Right lobe of liver (tissue), 6 donors: ENCODE measurements around the gene SAMD7. TPM values are rescaled to one million over a fixed set of nuclear protein-coding genes. Genes with fewer than 3 reads are reported as not detected.

Source experiments
- ATAC-seq, 4 donors: fragments of 200-7000 bp; cut with Tn5 transposase; one replicate each; pipeline ENCODE4 v1.9.1; 2020; ENCODE audit warnings: mild to moderate bottlenecking in 4 of 4, moderate library complexity in 4 of 4
- DNase-seq, 3 donors: peaks; one replicate each; pipeline ENCODE4 v3.0.0-alpha.2; 2020
- H3K27ac ChIP-seq, 3 donors: fragments of 200-600 bp; one replicate each; pipeline ENCODE4 v1.8.0; 2022
- H3K27me3 ChIP-seq, 2 donors: fragments of 200-600 bp; one replicate each; pipeline ENCODE4 v1.8.0; 2022
- H3K36me3 ChIP-seq, 4 donors: fragments of 200-600 bp; sonication (generic) in 1 of 4; one replicate each; pipeline versions ENCODE4 v1.5.1 to v1.8.0; 2017 to 2022; ENCODE audit warnings: control low read depth in 1 of 4
- H3K4me1 ChIP-seq, 4 donors: fragments of 200-600 bp; sonication (generic) in 1 of 4; one replicate each; pipeline versions ENCODE4 v1.5.1 to v1.8.0; 2017 to 2022; ENCODE audit warnings: control low read depth in 1 of 4
- H3K4me3 ChIP-seq, 3 donors: fragments of 200-600 bp; one replicate each; pipeline ENCODE4 v1.8.0; 2022
- H3K9me3 ChIP-seq, 4 donors: fragments of 200-600 bp; sonication (generic) in 1 of 4; one replicate each; pipeline versions ENCODE4 v1.5.1 to v1.8.0; 2017 to 2022; ENCODE audit warnings: control low read depth in 1 of 4
- CTCF ChIP-seq, 4 donors: fragments of 200-600 bp in 3 of 4; fragments of 450-650 bp in 1 of 4; IDR thresholded peaks; one replicate each; pipeline versions ENCODE4 v1.5.1 to v1.8.0; 2016 to 2022; ENCODE audit warnings: antibody characterized with exemption in 4 of 4, mild to moderate bottlenecking in 2 of 4
- POLR2A ChIP-seq: fragments of 450-650 bp; IDR thresholded peaks from one replicate; pipeline ENCODE4 v1.6.1; 2017; ENCODE audit warnings: antibody characterized with exemption, mild to moderate bottlenecking
- WGBS: methylation state at CpG from one replicate; pipeline ENCODE4 v1.1.6; 2018; ENCODE audit warnings: low coverage, low lambda C conversion rate; ENCODE audit not compliant: insufficient coverage; ENCODE audit errors: missing lambda C conversion rate; 5-methylcytosine and 5-hydroxymethylcytosine counted together
- intact Hi-C, 2 donors: fragments of 100-400 bp; cut with DNase I; formaldehyde crosslinking; loops; one replicate each; pipeline versions ENCODE4 v1.11.2 to v1.14.1; 2022
- long read RNA-seq: library from polyadenylated mRNA; unstranded; transcript quantifications from one replicate; pipeline ENCODE4 v2.0.0, GENCODE V29; 2019
- total RNA-seq, 6 experiments: library from RNA; depleted of rRNA in 2 of 6; stranded (reverse); fragments of >200 nt in 2 of 6; fragmentation: NEBNext Ultra II Directional in 3 of 6; extraction: Animal tissue kit (Norgen Biotek cat#: 25700) in 3 of 6; gene quantifications; one replicate each; pipeline versions ENCODE4 v1.1.0 to v1.2.4, GENCODE V29; 2016 to 2023
- donor health status: DM: no; HTN: yes; CAD: no.
- donor health status: DM: no; HTN: no; CAD: no.
- donor health status: DM: no; HTN: no; CAD: no.
- donor health status: DM: no; HTN: yes; CAD: no.
- donor health status: DM: no; HTN: yes; CAD: no.

The SAMD7 gene
- not detected for total RNA-seq
- long read RNA-seq, result 0 reads

- WGBS, result 94% methylated on average over 1 of the region's 1 CpG
- intact Hi-C loops, result no loop called here
- TF ChIP-seq POLR2A, result no peak
- TF ChIP-seq CTCF (IDR thresholded peaks at IDR 0.05), result no peak
- H3K4me3 ChIP-seq, result no peak within 1 kb of the TSS
- no peaks in the 10 kb centered on the region for H3K4me1 ChIP-seq
- H3K27ac ChIP-seq, result no peak within 1 kb of the TSS
- DNase-seq (no peak), ATAC-seq (no peak)
- no peaks in the 10 kb centered on the region for H3K9me3 ChIP-seq
- no peaks in the 10 kb centered on the region for H3K36me3 ChIP-seq
- H3K27me3 ChIP-seq, result no peaks in the 10 kb centered on the region
These were observed at the start of gene SAMD7 for GRCh38 chr3:169911272-169911671. SAMD7 (plus strand) TSS chr3:169911572; CDS start chr3:169919499, 7,927 bp downstream.

- DNase-seq (no peak), ATAC-seq (no peak)
- whole genome bisulfite sequencing, result 90% methylated on average over 4 of the region's 5 CpGs
- H3K4me3 ChIP-seq, result no peak overlapping the region
- intact Hi-C loops, result no loop called here
- H3K4me1 ChIP-seq, result no peaks in the 10 kb centered on the region
- TF ChIP-seq CTCF (IDR thresholded peaks at IDR 0.05) (no peak), POLR2A (no peak)
- H3K27ac ChIP-seq, result no peak overlapping the region
- no peaks in the 10 kb centered on the region for H3K27me3 ChIP-seq
- H3K36me3 ChIP-seq, result no peaks in the 10 kb centered on the region
- no peaks in the 10 kb centered on the region for H3K9me3 ChIP-seq
These were observed 49.5 kb upstream of the SAMD7 start for GRCh38 chr3:169861871-169862270.

- intact Hi-C loops, result no loop called here
- H3K27ac ChIP-seq, result no peak overlapping the region
- under 1% methylated on average over 6 of the region's 6 CpGs for WGBS
- no peaks in the 10 kb centered on the region for H3K4me1 ChIP-seq
- ATAC-seq (peak; percentile 98 to 100 (median 100)), DNase-seq (peak in 2 of 3 donors; percentile 34 to 76)
- H3K27me3 ChIP-seq, result no peaks in the 10 kb centered on the region
- H3K36me3 ChIP-seq, result no peaks in the 10 kb centered on the region
- H3K4me3 ChIP-seq, result no peak overlapping the region
- H3K9me3 ChIP-seq, result no peaks in the 10 kb centered on the region
- TF ChIP-seq CTCF (IDR thresholded peaks at IDR 0.05) (peak; percentile 96 to 98 (median 96)), POLR2A (no peak)
These were observed 47.9 kb upstream of the SAMD7 start for GRCh38 chr3:169863458-169863899.

GRCh38 chr3:169864270-169864669, 47.1 kb upstream of the SAMD7 start:
- Histone ChIP-seq H3K4me3 (no peak overlapping the region), H3K27me3 (no peaks in the 10 kb centered on the region), H3K27ac (no peak overlapping the region), H3K4me1 (no peaks in the 10 kb centered on the region), H3K9me3 (no peaks in the 10 kb centered on the region), H3K36me3 (no peaks in the 10 kb centered on the region)
- WGBS, result 36% methylated on average over 2 of the region's 2 CpGs
- no peak for DNase-seq
- no peak for ATAC-seq
- no peak for TF ChIP-seq CTCF (IDR thresholded peaks at IDR 0.05)
- TF ChIP-seq POLR2A, result no peak
- intact Hi-C loops, result no loop called here
